Measurements from ENCODE around the gene RDM1. TPM values are rescaled to one million over a fixed set of nuclear protein-coding genes. Genes with fewer than 3 reads are reported as not detected.

The RDM1 gene
- total RNA-seq, 1 experiment from 2014 or later = 6.2 TPM

GRCh38 chr17:35923609-35924114, 6.9 kb downstream of the RDM1 start:
- CTCF ChIA-PET = no interaction called here
- DNase-seq = no peak
- no peaks in the 10 kb centered on the region for H3K4me1 Mint-ChIP-seq (ENCODE audit: low read depth, unreplicated experiment)
- H3K9me3 Mint-ChIP-seq (ENCODE audit: low read depth, unreplicated experiment) = no peaks in the 10 kb centered on the region
- TF ChIP-seq, protein P1, sequence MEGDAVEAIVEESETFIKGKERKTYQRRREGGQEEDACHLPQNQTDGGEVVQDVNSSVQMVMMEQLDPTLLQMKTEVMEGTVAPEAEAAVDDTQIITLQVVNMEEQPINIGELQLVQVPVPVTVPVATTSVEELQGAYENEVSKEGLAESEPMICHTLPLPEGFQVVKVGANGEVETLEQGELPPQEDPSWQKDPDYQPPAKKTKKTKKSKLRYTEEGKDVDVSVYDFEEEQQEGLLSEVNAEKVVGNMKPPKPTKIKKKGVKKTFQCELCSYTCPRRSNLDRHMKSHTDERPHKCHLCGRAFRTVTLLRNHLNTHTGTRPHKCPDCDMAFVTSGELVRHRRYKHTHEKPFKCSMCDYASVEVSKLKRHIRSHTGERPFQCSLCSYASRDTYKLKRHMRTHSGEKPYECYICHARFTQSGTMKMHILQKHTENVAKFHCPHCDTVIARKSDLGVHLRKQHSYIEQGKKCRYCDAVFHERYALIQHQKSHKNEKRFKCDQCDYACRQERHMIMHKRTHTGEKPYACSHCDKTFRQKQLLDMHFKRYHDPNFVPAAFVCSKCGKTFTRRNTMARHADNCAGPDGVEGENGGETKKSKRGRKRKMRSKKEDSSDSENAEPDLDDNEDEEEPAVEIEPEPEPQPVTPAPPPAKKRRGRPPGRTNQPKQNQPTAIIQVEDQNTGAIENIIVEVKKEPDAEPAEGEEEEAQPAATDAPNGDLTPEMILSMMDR (IDR thresholded peaks at IDR 0.05; ENCODE audit: unreplicated experiment) = no peak
- no peak overlapping the region for H3K4me3 Mint-ChIP-seq (ENCODE audit: low read depth, unreplicated experiment)
- H3K36me3 Mint-ChIP-seq (ENCODE audit: insufficient read depth, unreplicated experiment) = no peaks in the 10 kb centered on the region
- H3K27ac Mint-ChIP-seq (ENCODE audit: unreplicated experiment) = no peak overlapping the region
- intact Hi-C loops (cut with micrococcal nuclease; ENCODE audit: unreplicated experiment) = no loop called here
- BruUV-seq (replicated peaks) = no TSS peak
- no peaks in the 10 kb centered on the region for H3K27me3 Mint-ChIP-seq (ENCODE audit: unreplicated experiment)

DNA sequence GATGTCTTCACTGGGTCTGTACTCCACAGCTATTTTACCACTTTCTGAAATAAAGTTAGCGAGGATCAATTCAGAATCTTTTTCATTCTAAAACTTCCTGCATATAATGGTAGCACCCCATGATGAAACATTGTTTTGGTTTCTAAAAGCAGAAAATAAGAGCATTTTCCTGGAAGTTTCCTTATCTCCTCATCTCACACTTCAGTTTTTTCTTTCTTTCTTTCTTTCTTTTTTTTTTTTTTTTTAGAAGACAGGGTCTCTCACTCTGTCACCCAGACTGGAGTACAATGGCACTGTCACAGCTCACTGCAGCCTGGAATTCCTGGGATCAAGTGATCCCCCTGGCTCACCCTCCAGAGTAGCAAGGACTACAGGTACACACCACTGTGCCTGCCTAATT, 10.3 kb downstream of the RDM1 start:
- intact Hi-C loops (cut with micrococcal nuclease; ENCODE audit: unreplicated experiment) = no loop called here
- Mint-ChIP-seq H3K4me1 (ENCODE audit: low read depth, unreplicated experiment) (no peaks in the 10 kb centered on the region), H3K27ac (ENCODE audit: unreplicated experiment) (no peak overlapping the region), H3K4me3 (ENCODE audit: low read depth, unreplicated experiment) (no peak overlapping the region), H3K9me3 (ENCODE audit: low read depth, unreplicated experiment) (no peaks in the 10 kb centered on the region), H3K36me3 (ENCODE audit: insufficient read depth, unreplicated experiment) (no peaks in the 10 kb centered on the region), H3K27me3 (ENCODE audit: unreplicated experiment) (no peaks in the 10 kb centered on the region)
- BruUV-seq (replicated peaks) = no TSS peak
- CTCF ChIA-PET = no interaction called here
- DNase-seq = no peak
- TF ChIP-seq, protein P1 (IDR thresholded peaks at IDR 0.05; ENCODE audit: unreplicated experiment) = no peak

GRCh38 chr17:35918665-35919064, 11.9 kb downstream of the RDM1 start:
- TF ChIP-seq, protein P1 (IDR thresholded peaks at IDR 0.05; ENCODE audit: unreplicated experiment) = no peak
- no peaks in the 10 kb centered on the region for H3K36me3 Mint-ChIP-seq (ENCODE audit: insufficient read depth, unreplicated experiment)

DNA sequence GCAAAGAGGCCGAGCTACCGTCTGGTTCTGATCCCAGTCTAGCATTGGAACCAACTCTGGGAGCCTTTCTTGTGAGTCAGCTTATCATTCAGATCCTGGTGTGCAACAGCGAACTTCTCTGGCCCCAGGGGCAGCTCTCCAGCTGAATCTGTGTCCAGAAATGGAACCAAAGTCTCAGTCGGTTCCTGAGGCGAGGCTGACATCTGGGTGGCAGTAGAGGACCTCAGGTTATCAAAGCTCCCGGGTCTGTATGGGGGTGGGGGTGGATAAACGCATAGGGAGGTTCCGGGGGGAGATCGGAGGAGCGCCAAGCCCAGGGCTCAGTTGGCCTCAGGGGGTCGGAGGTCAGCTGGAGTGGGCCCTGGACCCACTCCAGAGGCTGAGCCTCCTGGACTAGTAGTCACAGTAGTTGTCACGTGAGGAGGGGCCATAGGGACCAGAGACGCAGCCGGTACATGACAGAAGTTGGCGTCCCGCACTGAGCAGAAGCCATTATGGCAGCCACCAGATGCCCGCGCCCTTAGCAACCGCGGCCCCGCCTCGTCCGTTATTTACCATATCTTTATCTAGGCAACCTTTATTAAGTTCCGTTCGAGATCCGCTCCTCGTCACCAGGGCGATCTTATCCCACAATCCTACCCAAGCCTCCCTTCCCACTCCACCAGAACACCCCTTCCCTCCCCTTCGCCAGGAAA, 12.9 kb downstream of the RDM1 start:
- Mint-ChIP-seq H3K27me3 (ENCODE audit: unreplicated experiment) (no peaks in the 10 kb centered on the region), H3K4me3 (ENCODE audit: low read depth, unreplicated experiment) (no peak overlapping the region), H3K27ac (ENCODE audit: unreplicated experiment) (no peak overlapping the region), H3K9me3 (ENCODE audit: low read depth, unreplicated experiment) (no peaks in the 10 kb centered on the region), H3K36me3 (ENCODE audit: insufficient read depth, unreplicated experiment) (no peaks in the 10 kb centered on the region), H3K4me1 (ENCODE audit: low read depth, unreplicated experiment) (no peaks in the 10 kb centered on the region)
- BruUV-seq (replicated peaks) = no TSS peak
- intact Hi-C loops (cut with micrococcal nuclease; ENCODE audit: unreplicated experiment) = no loop called here
- CTCF ChIA-PET = interaction anchor here (0.6 kb wide), 1 partner anchor 373 kb away, joined by 5 read pairs; no protein-coding TSS in a partner anchor
- TF ChIP-seq, protein P1 (IDR thresholded peaks at IDR 0.05; ENCODE audit: unreplicated experiment) = no peak
- DNase-seq = no peak

More at GRCh38 chr17:35918665-35919064, 11.9 kb downstream of the RDM1 start:
- CTCF ChIA-PET = no interaction called here
- Mint-ChIP-seq H3K9me3 (ENCODE audit: low read depth, unreplicated experiment) (no peaks in the 10 kb centered on the region), H3K27ac (ENCODE audit: unreplicated experiment) (no peak overlapping the region), H3K4me3 (ENCODE audit: low read depth, unreplicated experiment) (no peak overlapping the region), H3K27me3 (ENCODE audit: unreplicated experiment) (no peaks in the 10 kb centered on the region), H3K4me1 (ENCODE audit: low read depth, unreplicated experiment) (no peaks in the 10 kb centered on the region)
- intact Hi-C loops (cut with micrococcal nuclease; ENCODE audit: unreplicated experiment) = no loop called here
- no peak for DNase-seq
- BruUV-seq (replicated peaks) = no TSS peak
